ENCODE results near the gene MGMT. TPM values are rescaled to one million over a fixed set of nuclear protein-coding genes. Genes with fewer than 3 reads are reported as not detected.

MGMT gene
- total and polyA plus RNA-seq, 2 of the 4 experiments (the other 2 are of a cell fraction) = 11.5 to 17.8 TPM

- no peaks in the 10 kb centered on the region for H3K36me3 ChIP-seq (ENCODE audit: control insufficient read depth, insufficient read depth, low read length)
- H3K4me3 ChIP-seq (ENCODE audit: insufficient read depth, low read depth, low read length) = no peak overlapping the region
- no TSS peak for BruUV-seq (replicated peaks)
- H2AFZ ChIP-seq (replicated peaks; ENCODE audit: low read length, poor library complexity) = no peak overlapping the region
- TF ChIP-seq RAD21 (IDR thresholded peaks at IDR 0.05; ENCODE audit: low read length) (no peak), SMC3 (IDR thresholded peaks at IDR 0.05; ENCODE audit: low read depth, low read length) (no peak), RCOR1 (IDR thresholded peaks at IDR 0.05; ENCODE audit: insufficient replicate concordance, low read length) (no peak), CEBPB (IDR thresholded peaks at IDR 0.05; ENCODE audit: low read depth, low read length) (no peak), RFX5 (IDR thresholded peaks at IDR 0.05; ENCODE audit: low read depth, low read length) (no peak), MAFK (IDR thresholded peaks at IDR 0.05; ENCODE audit: low read depth, low read length) (no peak)
- no peak overlapping the region for H3K23ac ChIP-seq (ENCODE audit: low read depth, low read length)
- no peak overlapping the region for H3K9ac ChIP-seq (ENCODE audit: low read depth, low read length)
- H2AK9ac ChIP-seq (replicated peaks; ENCODE audit: low read depth, low read length, poor library complexity) = no peak overlapping the region
- dilution Hi-C loops (cut with HindIII; ENCODE audit: low sequenced_read_pairs, unreplicated experiment) = no loop called here
- no peaks in the 10 kb centered on the region for H4K20me1 ChIP-seq (ENCODE audit: insufficient read depth, low read length)
- H3K27me3 ChIP-seq (ENCODE audit: control insufficient read depth, insufficient read depth, low read length) = no peaks in the 10 kb centered on the region
- H3K18ac ChIP-seq (ENCODE audit: low read depth, low read length) = no peak overlapping the region
- WGBS, 2 experiments (ENCODE audit: extremely low coverage in 2 of 2, insufficient read length in 1 of 2) = 89% methylated on average over 6 of the region's 10 CpGs; no CpG with 5 or more reads in 1 of the 2 experiments
- H2BK5ac ChIP-seq (ENCODE audit: low read depth, low read length, poor library complexity, severe bottlenecking) = no peak overlapping the region
- H4K5ac ChIP-seq (ENCODE audit: low read depth, low read length) = no peak overlapping the region
- H3K4me1 ChIP-seq (ENCODE audit: control insufficient read depth, insufficient read depth, low read length) = no peaks in the 10 kb centered on the region
- no peak overlapping the region for H3K4ac ChIP-seq (ENCODE audit: low read depth, low read length)
- H3K9me3 ChIP-seq (ENCODE audit: control insufficient read depth, insufficient read depth, low read length) = peaks cover 33% of the 10 kb centered on the region
- in situ Hi-C loops (cut with MboI; ENCODE audit: low sequenced_read_pairs) = no loop called here
- ATAC-seq (ENCODE audit: low read depth) (no peak), DNase-seq (no peak)
- no peak overlapping the region for H2AK5ac ChIP-seq (ENCODE audit: low read depth, low read length)
- H2BK120ac ChIP-seq (ENCODE audit: low read depth, low read length) = no peak overlapping the region
- no peak overlapping the region for H4K8ac ChIP-seq (ENCODE audit: low read depth in 2 of 2, low read length in 2 of 2)
- no peaks in the 10 kb centered on the region for H3K9me1 ChIP-seq (ENCODE audit: insufficient read depth, low read length)
- no peak overlapping the region for H2BK20ac ChIP-seq (ENCODE audit: low read depth, low read length)
- intact Hi-C loops (cut with micrococcal nuclease) = no loop called here
- no peaks in the 10 kb centered on the region for H3K79me1 ChIP-seq (ENCODE audit: low read depth in 1 of 2, low read length in 2 of 2)
- H3K56ac ChIP-seq (ENCODE audit: extremely low read depth, insufficient read depth, low read length) = no peak overlapping the region
- no peak overlapping the region for H3K27ac ChIP-seq (ENCODE audit: insufficient read depth, low read length)
- ChIA-PET CTCF (no interaction called here), POLR2A (ENCODE audit: unreplicated experiment) (no interaction called here)
- H3K14ac ChIP-seq (replicated peaks; ENCODE audit: low read depth, low read length) = no peak overlapping the region
- H4K91ac ChIP-seq (ENCODE audit: insufficient read depth, low read depth, low read length) = no peak overlapping the region
- H2BK15ac ChIP-seq (ENCODE audit: low read depth, low read length) = no peak overlapping the region
- no peak overlapping the region for H3K4me2 ChIP-seq (ENCODE audit: low read depth, low read length)
These were observed 300.7 kb downstream of the MGMT start for GRCh38 chr10:129767751-129768150.

All from IMR-90 (cell line).